Measurements from ENCODE around the gene EPS8L1.
"Not testable (repeated sequence)": the region's sequence is repeated elsewhere in the genome, so short reads cannot be mapped to it uniquely, and the experiment has no call there.

Gene EPS8L1

DNA sequence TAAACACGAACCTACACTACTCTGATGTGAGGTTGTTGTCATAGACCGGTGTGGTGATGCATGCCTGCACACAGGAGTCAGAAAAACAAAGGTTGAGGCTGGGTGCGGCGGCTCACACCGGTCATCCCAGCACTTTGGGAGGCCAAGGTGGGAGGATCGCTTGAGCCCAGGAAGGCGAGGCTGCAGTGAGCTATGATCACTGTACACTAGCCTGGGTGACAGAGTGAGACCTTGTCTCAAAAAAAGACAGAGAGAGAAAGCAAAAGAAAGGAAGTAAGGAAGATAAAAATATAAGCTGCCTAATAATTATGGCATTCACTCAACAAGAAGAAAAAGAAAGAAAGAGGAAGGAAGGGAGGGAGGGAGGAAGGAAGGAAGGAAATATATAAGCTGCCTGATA lies 46.9 kb upstream of the EPS8L1 start:
- Histone ChIP-seq H3K36me3 (ENCODE audit: insufficient read depth, low read length) (peaks cover 11% of the 10 kb centered on the region), H3K4me1 (ENCODE audit: insufficient read depth, low read length, severe bottlenecking) (peaks cover 25% of the 10 kb centered on the region), H3K4me3 (ENCODE audit: low read depth, low read length, poor library complexity, severe bottlenecking) (no peak overlapping the region), H4K20me1 (ENCODE audit: insufficient read depth, low read length) (no peaks in the 10 kb centered on the region), H3F3A (ENCODE audit: insufficient read depth, low read length) (no peaks in the 10 kb centered on the region; the same call in 1 of the 2 replicates), H3K9me3 (ENCODE audit: low read length) (peaks cover 7% of the 10 kb centered on the region; the same call in 1 of the 2 replicates), H3K79me2 (ENCODE audit: insufficient read depth, low read length) (0 out of 2 replicates have a peak, but pooled peaks cover 4% of the 10 kb centered on the region), H3K4me2 (ENCODE audit: low read length) (no peak overlapping the region), H3K9me2 (ENCODE audit: low read depth, low read length) (no peaks in the 10 kb centered on the region), H2AFZ (ENCODE audit: low read length) (no peak overlapping the region), H3K9ac (ENCODE audit: low read length) (no peak overlapping the region), H3K27ac (ENCODE audit: low read depth, low read length, poor library complexity, severe bottlenecking) (peak overlapping the region; percentile 62), H3K27me3 (ENCODE audit: insufficient read depth, low read length) (no peaks in the 10 kb centered on the region)
- TF ChIP-seq, protein P1, sequence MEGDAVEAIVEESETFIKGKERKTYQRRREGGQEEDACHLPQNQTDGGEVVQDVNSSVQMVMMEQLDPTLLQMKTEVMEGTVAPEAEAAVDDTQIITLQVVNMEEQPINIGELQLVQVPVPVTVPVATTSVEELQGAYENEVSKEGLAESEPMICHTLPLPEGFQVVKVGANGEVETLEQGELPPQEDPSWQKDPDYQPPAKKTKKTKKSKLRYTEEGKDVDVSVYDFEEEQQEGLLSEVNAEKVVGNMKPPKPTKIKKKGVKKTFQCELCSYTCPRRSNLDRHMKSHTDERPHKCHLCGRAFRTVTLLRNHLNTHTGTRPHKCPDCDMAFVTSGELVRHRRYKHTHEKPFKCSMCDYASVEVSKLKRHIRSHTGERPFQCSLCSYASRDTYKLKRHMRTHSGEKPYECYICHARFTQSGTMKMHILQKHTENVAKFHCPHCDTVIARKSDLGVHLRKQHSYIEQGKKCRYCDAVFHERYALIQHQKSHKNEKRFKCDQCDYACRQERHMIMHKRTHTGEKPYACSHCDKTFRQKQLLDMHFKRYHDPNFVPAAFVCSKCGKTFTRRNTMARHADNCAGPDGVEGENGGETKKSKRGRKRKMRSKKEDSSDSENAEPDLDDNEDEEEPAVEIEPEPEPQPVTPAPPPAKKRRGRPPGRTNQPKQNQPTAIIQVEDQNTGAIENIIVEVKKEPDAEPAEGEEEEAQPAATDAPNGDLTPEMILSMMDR (IDR thresholded peaks at IDR 0.05; ENCODE audit: low read length), result no peak
- TF ChIP-seq EZH2 (IDR thresholded peaks at IDR 0.05; ENCODE audit: borderline replicate concordance, low read length), result no peak

DNA sequence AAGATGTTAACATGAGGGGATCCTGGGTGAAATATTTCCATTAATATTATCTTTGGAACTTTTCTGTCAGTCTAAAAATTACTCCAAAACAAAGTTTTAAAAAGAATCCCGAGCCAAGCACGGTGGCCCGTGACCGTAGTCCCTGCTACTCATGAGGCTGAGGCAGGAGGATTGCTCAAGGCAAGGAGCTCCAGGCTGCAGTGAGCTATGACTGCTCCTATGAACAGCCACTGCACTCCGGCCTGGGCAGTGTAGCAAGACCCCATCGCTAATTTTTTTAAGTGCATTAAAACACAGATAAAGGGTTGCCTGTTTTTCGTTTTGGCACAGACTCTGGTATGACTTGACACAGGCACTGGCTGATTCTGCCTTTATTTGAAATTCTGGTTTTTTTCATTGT lies 44.5 kb upstream of the EPS8L1 start:
- H3F3A ChIP-seq (ENCODE audit: insufficient read depth, low read length), result no peaks in the 10 kb centered on the region; the same call in none of the 2 replicates

DNA sequence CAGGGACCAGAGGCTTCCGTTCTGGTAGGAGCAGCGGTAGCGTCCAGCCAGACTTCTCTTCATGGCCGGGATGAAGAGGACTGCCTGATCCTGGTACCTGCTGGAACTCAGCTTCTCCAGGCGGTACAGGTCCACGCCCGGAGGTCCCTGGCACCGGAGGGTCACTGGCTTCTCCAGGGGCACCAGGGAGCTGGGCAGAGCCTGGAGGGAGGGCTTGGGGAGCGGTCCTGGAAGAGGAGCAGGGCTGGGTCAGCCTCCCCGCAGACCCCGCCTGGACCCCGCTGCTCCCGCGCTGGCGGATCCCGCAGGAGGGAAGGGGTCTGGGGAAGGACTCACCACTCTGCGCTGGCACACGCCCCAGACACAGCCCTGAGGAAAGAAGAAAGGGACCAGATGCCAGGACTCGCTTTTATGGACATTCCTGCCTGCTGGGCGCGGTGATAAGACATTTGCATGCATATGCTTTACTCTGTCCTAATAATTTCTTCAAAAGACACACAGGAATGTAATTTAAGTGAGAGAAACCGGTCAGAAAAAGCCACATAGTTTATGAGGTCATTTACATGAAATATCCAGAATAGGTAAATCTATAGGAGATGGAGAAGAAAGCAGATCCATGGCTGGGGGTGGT lies 43.4 kb upstream of the EPS8L1 start:
- H3K27me3 ChIP-seq (ENCODE audit: insufficient read depth, low read length), result no peaks in the 10 kb centered on the region
- no peak overlapping the region for H2AFZ ChIP-seq (ENCODE audit: low read length)
- no peaks in the 10 kb centered on the region; the same call in 1 of the 2 replicates for H3F3A ChIP-seq (ENCODE audit: insufficient read depth, low read length)
- TF ChIP-seq EZH2 (IDR thresholded peaks at IDR 0.05; ENCODE audit: borderline replicate concordance, low read length), result no peak
- TF ChIP-seq, protein P1 (IDR thresholded peaks at IDR 0.05; ENCODE audit: low read length), result no peak
- H3K9ac ChIP-seq (ENCODE audit: low read length), result no peak overlapping the region
- H3K4me1 ChIP-seq (ENCODE audit: insufficient read depth, low read length, severe bottlenecking), result peaks cover 17% of the 10 kb centered on the region
- H3K4me2 ChIP-seq (ENCODE audit: low read length), result no peak overlapping the region
- no peaks in the 10 kb centered on the region for H4K20me1 ChIP-seq (ENCODE audit: insufficient read depth, low read length)
- no peak overlapping the region for H3K4me3 ChIP-seq (ENCODE audit: low read depth, low read length, poor library complexity, severe bottlenecking)
- no peaks in the 10 kb centered on the region; the same call in 1 of the 2 replicates for H3K36me3 ChIP-seq (ENCODE audit: insufficient read depth, low read length)
- no peaks in the 10 kb centered on the region for H3K9me2 ChIP-seq (ENCODE audit: low read depth, low read length)
- H3K79me2 ChIP-seq (ENCODE audit: insufficient read depth, low read length), result 0 out of 2 replicates have a peak, but pooled peaks cover 4% of the 10 kb centered on the region
- peaks cover 3% of the 10 kb centered on the region; the same call in 1 of the 2 replicates for H3K9me3 ChIP-seq (ENCODE audit: low read length)
- H3K27ac ChIP-seq (ENCODE audit: low read depth, low read length, poor library complexity, severe bottlenecking), result no peak overlapping the region

More for the DNA sequence above, 44.5 kb upstream of the EPS8L1 start:
- Histone ChIP-seq H3K79me2 (ENCODE audit: insufficient read depth, low read length) (0 out of 2 replicates have a peak, but pooled peaks cover 4% of the 10 kb centered on the region), H2AFZ (ENCODE audit: low read length) (no peak overlapping the region), H3K9me2 (ENCODE audit: low read depth, low read length) (no peaks in the 10 kb centered on the region), H3K36me3 (ENCODE audit: insufficient read depth, low read length) (no peaks in the 10 kb centered on the region; the same call in 1 of the 2 replicates), H3K9me3 (ENCODE audit: low read length) (peaks cover 3% of the 10 kb centered on the region; the same call in 1 of the 2 replicates), H4K20me1 (ENCODE audit: insufficient read depth, low read length) (no peaks in the 10 kb centered on the region), H3K4me2 (ENCODE audit: low read length) (no peak overlapping the region), H3K4me3 (ENCODE audit: low read depth, low read length, poor library complexity, severe bottlenecking) (no peak overlapping the region), H3K9ac (ENCODE audit: low read length) (no peak overlapping the region), H3K27ac (ENCODE audit: low read depth, low read length, poor library complexity, severe bottlenecking) (no peak overlapping the region), H3K27me3 (ENCODE audit: insufficient read depth, low read length) (no peaks in the 10 kb centered on the region), H3K4me1 (ENCODE audit: insufficient read depth, low read length, severe bottlenecking) (peaks cover 23% of the 10 kb centered on the region)
- TF ChIP-seq, protein P1 (IDR thresholded peaks at IDR 0.05; ENCODE audit: low read length), result no peak
- no peak for TF ChIP-seq EZH2 (IDR thresholded peaks at IDR 0.05; ENCODE audit: borderline replicate concordance, low read length)

DNA sequence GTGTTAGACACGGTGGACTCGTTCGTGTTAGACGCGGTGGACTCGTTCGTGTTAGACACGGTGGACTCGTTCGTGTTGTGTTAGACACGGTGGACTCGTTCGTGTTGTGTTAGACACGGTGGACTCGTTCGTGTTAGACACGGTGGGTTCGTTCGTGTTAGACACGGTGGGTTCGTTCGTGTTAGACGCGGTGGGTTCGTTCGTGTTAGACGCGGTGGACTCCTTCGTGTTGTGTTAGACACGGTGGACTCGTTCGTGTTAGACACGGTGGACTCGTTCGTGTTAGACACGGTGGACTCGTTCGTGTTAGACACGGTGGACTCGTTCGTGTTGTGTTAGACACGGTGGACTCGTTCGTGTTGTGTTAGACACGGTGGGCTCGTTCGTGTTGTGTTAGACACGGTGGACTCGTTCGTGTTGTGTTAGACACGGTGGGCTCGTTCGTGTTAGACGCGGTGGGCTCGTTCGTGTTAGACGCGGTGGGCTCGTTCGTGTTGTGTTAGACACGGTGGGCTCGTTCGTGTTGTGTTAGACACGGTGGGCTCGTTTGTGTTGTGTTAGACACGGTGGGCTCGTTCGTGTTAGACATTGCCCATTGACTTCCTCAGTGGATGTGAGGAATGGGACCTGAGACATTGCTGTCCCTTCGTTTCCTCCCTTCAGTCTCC lies 42.6 kb upstream of the EPS8L1 start:
- H3K27me3 ChIP-seq (ENCODE audit: insufficient read depth, low read length); H3K27ac ChIP-seq (ENCODE audit: low read depth, low read length, poor library complexity, severe bottlenecking); H3K4me2 ChIP-seq (ENCODE audit: low read length); H4K20me1 ChIP-seq (ENCODE audit: insufficient read depth, low read length); H3K9me3 ChIP-seq (ENCODE audit: low read length); H3K4me3 ChIP-seq (ENCODE audit: low read depth, low read length, poor library complexity, severe bottlenecking); H3K79me2 ChIP-seq (ENCODE audit: insufficient read depth, low read length); H3K36me3 ChIP-seq (ENCODE audit: insufficient read depth, low read length); H2AFZ ChIP-seq (ENCODE audit: low read length); H3K9ac ChIP-seq (ENCODE audit: low read length); H3F3A ChIP-seq (ENCODE audit: insufficient read depth, low read length); H3K9me2 ChIP-seq (ENCODE audit: low read depth, low read length); H3K4me1 ChIP-seq (ENCODE audit: insufficient read depth, low read length, severe bottlenecking): not testable (repeated sequence)
